Naive thymus-derived CD8-positive, alpha-beta T cell (primary cell): ENCODE measurements around the gene WDR4. TPM values are rescaled to one million over a fixed set of nuclear protein-coding genes. Genes with fewer than 3 reads are reported as not detected.
"Not testable (repeated sequence)": the region's sequence is repeated elsewhere in the genome, so short reads cannot be mapped to it uniquely, and the experiment has no call there.

Experiments used
- ATAC-seq, 2 donors: fragments of 150-1000 bp; cut with Tn5 transposase in 1 of 2; sonication (Bioruptor Pico), chemical (Tn5 transposase) in 1 of 2; 1 replicate in 1 of 2; 2 replicates in 1 of 2; pipeline ENCODE4 v1.10.0; 2021; ENCODE audit warnings: mild to moderate bottlenecking in 2 of 2, moderate library complexity in 2 of 2
- POLR2A ChIA-PET: fragments of 350-600 bp; sonication (Branson Sonifier 250); formaldehyde crosslinking; loops from one replicate; lab custom pipeline; 2021; ENCODE audit warnings: antibody characterized with exemption; lab: Charles Lee
- DNase-seq, 10 donors: peaks; one replicate each; pipeline versions ENCODE4 v3.0.0 to v3.0.0-alpha.2; 2020 to 2022
- H3K27ac Mint-ChIP-seq, 10 donors: one replicate each; pipeline ENCODE4 v1.8.0; 2020 to 2022; ENCODE audit warnings: mild to moderate bottlenecking in 10 of 10, mixed read lengths in 10 of 10, moderate library complexity in 4 of 10, inconsistent platforms in 1 of 10
- H3K27me3 Mint-ChIP-seq, 5 donors: one replicate each; pipeline ENCODE4 v1.8.0; 2021 to 2022; ENCODE audit warnings: mixed read lengths in 5 of 5
- H3K36me3 Mint-ChIP-seq, 3 donors: one replicate each; pipeline ENCODE4 v1.8.0; 2020 to 2022; ENCODE audit warnings: mixed read lengths in 3 of 3, mild to moderate bottlenecking in 2 of 3, inconsistent platforms in 1 of 3
- H3K4me1 Mint-ChIP-seq, 4 donors: one replicate each; pipeline ENCODE4 v1.8.0; 2021 to 2022; ENCODE audit warnings: mixed read lengths in 4 of 4
- H3K4me3 Mint-ChIP-seq, 10 donors: one replicate each; pipeline ENCODE4 v1.8.0; 2020 to 2022; ENCODE audit warnings: mild to moderate bottlenecking in 10 of 10, mixed read lengths in 10 of 10, moderate library complexity in 6 of 10, inconsistent platforms in 1 of 10
- H3K9me3 Mint-ChIP-seq, 9 donors: one replicate each; pipeline ENCODE4 v1.8.0; 2020 to 2022; ENCODE audit warnings: mixed read lengths in 9 of 9, mild to moderate bottlenecking in 3 of 9, inconsistent platforms in 1 of 9, moderate library complexity in 1 of 9
- polyA plus RNA-seq, 3 donors: library from polyadenylated mRNA; unstranded; fragments of 300-500 nt; fragmentation: Illumina TruSeq; gene quantifications; one replicate each; pipeline ENCODE4 v1.2.3, GENCODE V29; 2021
- total RNA-seq, 8 experiments: library from RNA in 2 of 8; stranded (reverse) in 2 of 8; gene quantifications; one replicate each; pipeline ENCODE4 v1.2.3 and lab custom pipeline; 2021 to 2026

Gene WDR4
- total and polyA plus RNA-seq, 5 experiments from 2014 or later, result 6.9 to 32.6 (median 9.9) TPM

DNA sequence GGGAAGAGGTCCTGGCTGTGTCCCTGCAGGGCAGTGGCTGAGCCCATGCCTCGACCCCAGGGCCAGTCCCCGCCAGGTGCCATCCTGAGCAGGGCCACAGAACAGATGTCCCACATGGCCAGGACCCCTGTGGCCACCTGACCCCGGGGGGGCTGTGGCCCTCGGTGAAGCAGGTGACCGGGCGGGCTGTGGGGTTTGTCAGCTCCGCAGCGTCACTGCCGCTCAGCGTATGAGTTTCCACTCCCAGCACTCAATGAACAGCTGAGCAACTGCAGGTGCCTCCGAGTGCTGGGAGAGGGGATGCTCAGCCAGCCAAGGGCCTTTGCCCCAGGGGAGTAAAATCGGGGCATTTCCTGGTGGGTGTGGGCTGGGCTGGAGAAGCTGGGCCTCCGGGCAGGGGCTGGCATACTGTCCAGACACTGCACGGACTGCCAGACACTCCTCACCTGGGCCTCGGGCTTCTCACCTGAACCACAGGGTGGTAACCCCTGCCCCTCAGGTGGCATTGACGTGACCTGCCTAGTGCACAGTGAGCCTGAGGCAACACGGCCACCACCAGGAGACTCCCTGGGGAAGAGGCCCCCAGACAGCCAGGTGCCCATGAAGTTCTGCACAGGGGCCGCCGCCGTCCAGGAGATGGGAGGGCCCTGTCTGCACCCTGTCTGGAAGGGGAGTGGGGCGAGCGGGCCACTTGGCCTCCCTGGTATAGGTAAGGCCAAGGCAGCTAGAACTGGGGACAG, 37.3 kb downstream of the WDR4 start:
- H3K9me3 Mint-ChIP-seq, H3K4me3 Mint-ChIP-seq, POLR2A ChIA-PET, H3K27me3 Mint-ChIP-seq, ATAC-seq, H3K27ac Mint-ChIP-seq, DNase-seq: not testable (repeated sequence)
- Mint-ChIP-seq H3K4me1 (peaks cover 6 to 16% (median 9%) of the 10 kb centered on the region in 4 donors), H3K36me3 (peaks cover 0 to 55% (median 14%) of the 10 kb centered on the region in 3 donors)

- no peak overlapping the region for H3K4me3 Mint-ChIP-seq
- no peaks in the 10 kb centered on the region for H3K27me3 Mint-ChIP-seq
- no peak for DNase-seq
- ATAC-seq, result no peak
- peaks cover 0 to 50% (median 14%) of the 10 kb centered on the region in 3 donors for H3K36me3 Mint-ChIP-seq
- H3K4me1 Mint-ChIP-seq, result peaks cover 6 to 12% (median 8%) of the 10 kb centered on the region in 4 donors
- POLR2A ChIA-PET, result no interaction called here
- no peak overlapping the region for H3K27ac Mint-ChIP-seq
- no peaks in the 10 kb centered on the region for H3K9me3 Mint-ChIP-seq
Observed at GRCh38 chr21:42841156-42841915, 38.0 kb downstream of the WDR4 start.

DNA sequence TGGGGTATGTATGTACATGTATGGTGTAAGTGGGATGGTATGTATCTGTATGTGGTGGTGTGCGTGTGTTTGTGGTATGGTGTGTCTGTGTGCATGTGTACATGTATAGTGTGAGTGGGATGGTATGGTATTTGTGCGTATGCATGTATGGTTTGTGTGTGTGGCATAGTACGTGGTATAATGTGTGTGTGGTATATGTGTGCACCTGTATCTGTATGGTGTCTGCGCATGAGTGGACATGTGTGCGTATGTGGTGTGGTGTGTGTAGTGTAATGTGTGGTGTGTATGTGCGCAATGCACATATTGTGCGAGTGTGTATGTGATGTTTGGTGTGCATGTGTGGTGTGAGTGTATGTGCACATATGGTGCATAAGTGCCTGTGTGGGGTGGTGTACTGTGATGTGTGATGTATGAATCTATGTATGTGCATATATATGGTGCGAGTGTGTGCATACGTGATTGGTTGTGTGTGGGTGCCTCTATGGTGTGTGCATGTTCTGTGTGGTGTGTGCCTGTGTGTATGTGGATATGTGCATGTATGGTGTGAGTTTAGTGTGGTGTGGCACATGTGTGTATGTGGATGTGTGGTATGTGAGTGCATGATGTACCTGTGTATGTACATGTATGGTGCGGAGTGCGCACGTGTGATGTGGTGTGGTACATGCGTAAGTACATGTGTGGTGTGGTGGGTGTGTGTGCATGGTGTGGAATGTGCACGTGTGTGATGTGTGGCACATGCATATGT, 38.8 kb downstream of the WDR4 start:
- no peaks in the 10 kb centered on the region for H3K27me3 Mint-ChIP-seq
- H3K27ac Mint-ChIP-seq, result no peak overlapping the region
- H3K9me3 Mint-ChIP-seq, result no peaks in the 10 kb centered on the region
- H3K4me1 Mint-ChIP-seq, result peaks cover 6 to 12% (median 8%) of the 10 kb centered on the region in 4 donors
- peaks cover 0 to 43% (median 13%) of the 10 kb centered on the region in 3 donors for H3K36me3 Mint-ChIP-seq
- no peak overlapping the region for H3K4me3 Mint-ChIP-seq
- POLR2A ChIA-PET, result no interaction called here
- DNase-seq, result no peak
- no peak for ATAC-seq

DNA sequence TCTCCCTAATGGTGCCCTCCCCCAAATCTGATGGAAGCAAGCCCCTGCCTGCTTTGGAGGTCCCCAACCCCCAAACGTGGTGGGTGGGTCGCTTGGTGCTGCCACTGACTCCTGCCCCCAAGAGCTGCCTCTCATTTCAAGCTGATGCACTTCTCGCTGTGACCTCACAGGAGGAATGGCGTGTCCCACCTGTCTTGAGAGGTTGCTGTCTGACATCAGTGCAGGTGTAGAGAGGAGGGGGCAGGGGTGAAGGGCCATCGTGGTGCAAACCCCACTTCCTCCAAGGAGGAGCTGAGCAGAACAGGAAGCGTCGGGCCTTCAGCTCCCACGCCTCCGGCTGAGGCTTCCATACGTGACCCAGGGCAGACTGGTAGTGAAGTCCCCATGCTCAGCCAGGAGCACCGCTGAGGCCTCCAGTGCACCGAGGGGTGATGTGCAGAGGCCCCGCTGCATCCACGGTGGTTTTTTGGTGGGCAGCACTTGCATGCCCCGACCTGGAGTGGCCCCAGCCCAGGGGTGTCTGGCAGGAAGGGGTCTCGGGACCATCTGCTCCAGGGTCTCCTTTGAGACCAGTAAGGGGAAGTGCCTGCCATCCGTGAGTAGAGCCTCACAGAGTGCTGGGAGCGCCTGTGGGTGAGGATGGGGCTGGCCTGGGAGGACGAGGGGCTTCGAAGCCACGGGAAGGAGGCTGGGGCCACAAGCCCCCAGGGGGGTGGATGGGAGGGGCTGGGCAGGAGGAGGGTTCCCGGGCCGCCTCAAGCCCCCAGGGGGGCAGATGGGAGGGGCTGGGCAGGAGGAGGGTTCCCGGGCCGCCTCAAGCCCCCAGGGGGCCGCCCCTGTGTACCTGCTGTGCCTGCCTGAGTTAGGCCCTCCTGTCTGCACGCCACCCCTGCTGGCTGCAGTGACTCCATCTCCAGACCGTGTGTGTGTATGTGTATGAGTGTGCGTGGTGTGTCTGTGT, 39.8 kb downstream of the WDR4 start:
- Mint-ChIP-seq H3K27ac (peak overlapping the region in 2 of 10 donors; percentile 78 to 83), H3K36me3 (peaks cover 0 to 32% (median 7%) of the 10 kb centered on the region in 3 donors)
- POLR2A ChIA-PET, result no interaction called here

DNA sequence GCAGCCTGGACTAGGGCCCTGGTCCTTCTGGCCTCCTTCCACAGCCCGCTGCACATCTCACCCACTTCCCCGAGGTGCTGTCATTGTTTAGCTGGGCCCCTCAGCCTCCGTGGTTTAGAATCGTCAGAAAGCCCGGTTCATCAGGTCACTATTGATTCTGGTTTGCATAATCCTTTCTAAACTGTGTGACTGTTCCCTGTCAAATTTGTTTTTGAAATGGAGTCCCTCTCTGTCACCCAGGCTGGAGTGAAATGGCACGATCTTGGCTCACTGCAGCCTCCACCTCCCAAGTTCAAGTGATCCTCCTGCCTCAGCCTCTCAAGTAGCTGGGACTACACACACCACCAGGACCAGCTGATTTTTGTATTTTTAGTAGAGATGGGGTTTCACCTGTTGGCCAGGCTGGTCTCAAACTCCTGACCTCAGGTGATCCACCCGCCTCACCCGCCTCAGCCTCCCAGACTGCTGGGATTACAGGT, 41.1 kb downstream of the WDR4 start:
- H3K4me3 Mint-ChIP-seq, result peak overlapping the region in 1 of 10 donors; percentile 26
- H3K27me3 Mint-ChIP-seq, ATAC-seq, H3K9me3 Mint-ChIP-seq, DNase-seq, POLR2A ChIA-PET: not testable (repeated sequence)
- H3K36me3 Mint-ChIP-seq, result peaks cover 0 to 20% (median 5%) of the 10 kb centered on the region in 3 donors
- H3K4me1 Mint-ChIP-seq, result peaks cover 7 to 12% (median 10%) of the 10 kb centered on the region in 4 donors
- H3K27ac Mint-ChIP-seq, result peak overlapping the region in 3 of 10 donors; percentile 15 to 48 (median 45)

More for the DNA sequence above, 39.8 kb downstream of the WDR4 start:
- Mint-ChIP-seq H3K4me1 (peaks cover 5 to 7% (median 7%) of the 10 kb centered on the region in 4 donors), H3K4me3 (no peak overlapping the region), H3K27me3 (no peaks in the 10 kb centered on the region), H3K9me3 (no peaks in the 10 kb centered on the region)
- DNase-seq (no peak), ATAC-seq (no peak)

GRCh38 chr21:42837421-42838211, 41.7 kb downstream of the WDR4 start:
- H3K27me3 Mint-ChIP-seq, result no peaks in the 10 kb centered on the region
- no peaks in the 10 kb centered on the region for H3K9me3 Mint-ChIP-seq
- no peak overlapping the region for H3K4me3 Mint-ChIP-seq
- DNase-seq (no peak), ATAC-seq (no peak)
- peaks cover 14 to 18% (median 15%) of the 10 kb centered on the region in 4 donors for H3K4me1 Mint-ChIP-seq
- H3K36me3 Mint-ChIP-seq, result peaks cover 0 to 14% (median 5%) of the 10 kb centered on the region in 3 donors
- POLR2A ChIA-PET, result no interaction called here
- peak overlapping the region in 3 of 10 donors; percentile 22 to 63 (median 22) for H3K27ac Mint-ChIP-seq

- H3K36me3 Mint-ChIP-seq, result peaks cover 0 to 11% (median 5%) of the 10 kb centered on the region in 3 donors
- H3K27ac Mint-ChIP-seq, result peak overlapping the region in 7 of 10 donors; percentile 13 to 88 (median 53)
- no peak overlapping the region for H3K4me3 Mint-ChIP-seq
- no peaks in the 10 kb centered on the region for H3K27me3 Mint-ChIP-seq
- POLR2A ChIA-PET, result no interaction called here
- ATAC-seq (no peak), DNase-seq (no peak)
- peaks cover 20 to 26% (median 22%) of the 10 kb centered on the region in 4 donors for H3K4me1 Mint-ChIP-seq
- no peaks in the 10 kb centered on the region for H3K9me3 Mint-ChIP-seq
Observed at GRCh38 chr21:42836767-42837301, 42.5 kb downstream of the WDR4 start.

DNA sequence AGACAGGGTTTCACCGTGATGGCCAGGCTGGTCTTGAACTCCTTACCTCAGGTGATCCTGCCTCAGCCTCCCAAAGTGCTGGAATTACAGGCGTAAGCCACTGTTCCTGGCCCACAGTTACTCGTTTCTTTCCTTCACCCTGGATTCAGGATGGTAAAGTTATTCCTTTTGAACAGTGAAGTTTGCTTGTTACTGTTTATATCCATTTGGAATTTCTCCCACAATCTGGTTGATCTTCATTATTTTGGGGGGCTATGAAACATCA, 43.0 kb downstream of the WDR4 start:
- H3K9me3 Mint-ChIP-seq, result no peaks in the 10 kb centered on the region
- peaks cover 23 to 31% (median 27%) of the 10 kb centered on the region in 4 donors for H3K4me1 Mint-ChIP-seq
- H3K27me3 Mint-ChIP-seq, result no peaks in the 10 kb centered on the region
- H3K27ac Mint-ChIP-seq, result peak overlapping the region in 3 of 10 donors; percentile 13 to 88 (median 44)
- peaks cover 0 to 11% (median 5%) of the 10 kb centered on the region in 3 donors for H3K36me3 Mint-ChIP-seq
- ATAC-seq (no peak), DNase-seq (no peak)
- no peak overlapping the region for H3K4me3 Mint-ChIP-seq
- POLR2A ChIA-PET, result no interaction called here

GRCh38 chr21:42835611-42836401, 43.5 kb downstream of the WDR4 start:
- peaks cover 23 to 36% (median 31%) of the 10 kb centered on the region in 4 donors for H3K4me1 Mint-ChIP-seq
- ATAC-seq, result no peak
- DNase-seq, result no peak
- no peaks in the 10 kb centered on the region for H3K9me3 Mint-ChIP-seq
- no peak overlapping the region for H3K4me3 Mint-ChIP-seq
- H3K27me3 Mint-ChIP-seq, result no peaks in the 10 kb centered on the region
- peak overlapping the region in 6 of 10 donors; percentile 8 to 88 (median 52) for H3K27ac Mint-ChIP-seq
- POLR2A ChIA-PET, result no interaction called here
- H3K36me3 Mint-ChIP-seq, result peaks cover 0 to 11% (median 5%) of the 10 kb centered on the region in 3 donors

DNA sequence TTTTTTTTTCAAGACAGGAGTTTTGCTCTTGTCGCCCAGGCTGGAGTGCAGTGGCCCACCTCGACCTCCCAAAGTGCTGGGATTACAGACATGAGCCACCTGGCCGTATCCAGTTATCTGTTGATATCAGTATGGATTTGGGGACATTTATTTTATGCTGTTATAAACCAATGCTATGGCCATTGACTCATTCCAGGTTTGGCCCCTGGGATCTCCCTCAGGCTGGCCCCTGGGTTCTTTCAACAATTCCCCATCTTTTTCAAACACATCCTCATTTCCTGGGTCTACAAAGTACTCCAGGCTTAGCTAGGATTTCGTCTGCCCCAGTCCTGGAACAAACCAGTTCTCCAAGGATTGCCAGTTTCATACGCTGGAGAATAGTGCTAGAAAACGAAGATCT, 44.1 kb downstream of the WDR4 start:
- Mint-ChIP-seq H3K27me3 (no peaks in the 10 kb centered on the region), H3K9me3 (no peaks in the 10 kb centered on the region), H3K4me1 (peaks cover 26 to 42% (median 36%) of the 10 kb centered on the region in 4 donors), H3K36me3 (peaks cover 0 to 11% (median 5%) of the 10 kb centered on the region in 3 donors), H3K4me3 (no peak overlapping the region), H3K27ac (peak overlapping the region in 5 of 10 donors; percentile 9 to 52 (median 31))
- POLR2A ChIA-PET, result no interaction called here
- ATAC-seq (no peak), DNase-seq (no peak)
